Smooth muscle cell of the coronary artery (primary cell): ENCODE data around the gene MS4A10. TPM values are rescaled to one million over a fixed set of nuclear protein-coding genes. Genes with fewer than 3 reads are reported as not detected.

Experiments
- total RNA-seq: library from RNA; depleted of rRNA; stranded (reverse); fragments of >200 nt; gene quantifications from 2 replicates; pipeline ENCODE4 v1.2.3, GENCODE V29; 2014; ENCODE audit warnings: low replicate concordance

The MS4A10 gene
- not detected in 2 replicates for total RNA-seq

DNA sequence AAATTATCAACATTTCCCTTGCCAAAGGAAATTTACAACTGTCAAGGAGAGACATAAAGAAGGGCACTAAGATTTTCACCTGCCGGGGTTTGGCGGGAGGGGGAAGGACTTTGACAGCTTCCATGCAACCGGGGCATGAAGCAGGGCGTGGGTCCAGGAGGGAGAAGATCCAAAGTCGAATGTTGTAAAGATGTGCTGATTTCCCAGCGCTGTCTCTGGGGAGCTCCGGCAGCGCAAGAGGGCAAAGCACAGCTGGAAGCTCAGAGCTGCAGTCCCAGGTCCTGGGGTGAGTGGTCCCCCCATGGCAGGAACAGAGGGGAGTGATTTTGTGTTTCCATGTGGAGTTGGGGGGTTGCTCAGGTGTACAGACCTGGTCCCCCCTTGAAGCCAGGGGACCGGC is at the start of gene MS4A10:
Gene MS4A10, plus strand, starts transcription at position 198 of the 400 bp plus-strand sequence. CDS start 5,003 bp downstream, outside the sequence.

DNA sequence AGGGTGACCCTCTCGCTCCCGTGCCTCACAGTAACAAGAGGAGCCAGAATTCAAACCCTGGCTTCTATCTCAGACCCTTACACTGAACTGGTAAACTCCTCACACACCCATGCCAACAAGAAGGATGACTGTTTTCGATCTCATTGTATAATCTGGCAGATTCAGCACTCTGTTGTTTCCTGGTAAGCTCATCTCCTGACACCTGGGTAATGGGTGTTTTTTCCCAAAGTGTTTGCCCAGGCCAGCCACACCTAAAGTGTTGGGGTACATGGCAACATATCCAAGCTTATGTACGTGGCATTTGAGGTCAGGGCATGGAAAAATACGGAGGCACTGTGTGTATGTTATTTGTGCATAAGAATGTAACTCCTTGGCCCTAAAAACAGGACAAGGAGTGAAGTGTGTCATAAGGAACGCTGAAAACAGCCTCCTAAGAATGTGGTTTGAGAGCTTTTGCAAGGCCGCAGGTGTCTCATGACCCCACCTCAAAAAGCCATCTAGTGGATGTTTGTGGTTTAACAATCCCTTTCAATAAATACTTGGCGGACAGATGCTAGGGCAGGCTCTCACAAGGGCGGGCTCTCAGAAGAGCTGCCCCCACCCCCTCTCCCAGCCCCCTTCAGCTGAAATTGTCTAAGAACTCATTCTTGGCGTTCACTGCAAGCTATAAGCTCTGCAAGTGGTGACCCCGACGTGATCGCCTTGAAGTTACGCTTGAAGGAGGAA is 28.7 kb upstream of the MS4A10 start, which contains the start of gene MS4A15:
Gene MS4A15, plus strand, starts transcription at position 561 of the 726 bp plus-strand sequence. CDS start 6,867 bp downstream, outside the sequence.

GRCh38 chr11:60841797-60842667 is 56.9 kb downstream of the MS4A10 start, which contains the start of gene CCDC86:
TSS of gene CCDC86 (plus strand) at chr11:60842113. CDS start at chr11:60842125, 12 bp downstream.

Other genes with a start within 250 kb of the MS4A10 start
- gene MS4A8, start 85.7 kb upstream of the MS4A10 start, total RNA-seq, result not detected in 2 replicates
- gene MS4A18, start 60.6 kb upstream of the MS4A10 start, total RNA-seq, result not detected in 2 replicates
- gene MS4A15, start 28.5 kb upstream of the MS4A10 start, total RNA-seq, result not detected in 2 replicates
- gene CCDC86, start 56.8 kb downstream of the MS4A10 start, total RNA-seq, result 0.82 and 7.4 TPM in 2 replicates
- gene PTGDR2, start 70.6 kb downstream of the MS4A10 start, total RNA-seq, result 0.12 TPM in 1 of 2 replicates, not detected in the other
- gene ZP1, start 82.2 kb downstream of the MS4A10 start, total RNA-seq, result 0.12 TPM in 1 of 2 replicates, not detected in the other
- gene PRPF19, start 121.3 kb downstream of the MS4A10 start, total RNA-seq, result 28.4 and 36.8 TPM in 2 replicates
- gene TMEM109, start 128.8 kb downstream of the MS4A10 start, total RNA-seq, result 20.7 and 25.2 TPM in 2 replicates
- 7.5 and 44.6 TPM in 2 replicates for gene TMEM132A, start 139.1 kb downstream of the MS4A10 start, total RNA-seq
- 8.8 and 34.5 TPM in 2 replicates for gene SLC15A3, start 166.8 kb downstream of the MS4A10 start, total RNA-seq
- not detected in 2 replicates for gene CD6, start 186.3 kb downstream of the MS4A10 start, total RNA-seq